GM19372 (cell line): ENCODE data around the gene BCL11A.

ENCODE experiments used
- ATAC-seq: cut with Tn5 transposase; IDR thresholded peaks from one replicate; pipeline ENCODE4 v1.9.1; 2021; ENCODE audit warnings: mild to moderate bottlenecking, low read depth, moderate library complexity; ENCODE audit not compliant: unreplicated experiment

BCL11A gene

DNA sequence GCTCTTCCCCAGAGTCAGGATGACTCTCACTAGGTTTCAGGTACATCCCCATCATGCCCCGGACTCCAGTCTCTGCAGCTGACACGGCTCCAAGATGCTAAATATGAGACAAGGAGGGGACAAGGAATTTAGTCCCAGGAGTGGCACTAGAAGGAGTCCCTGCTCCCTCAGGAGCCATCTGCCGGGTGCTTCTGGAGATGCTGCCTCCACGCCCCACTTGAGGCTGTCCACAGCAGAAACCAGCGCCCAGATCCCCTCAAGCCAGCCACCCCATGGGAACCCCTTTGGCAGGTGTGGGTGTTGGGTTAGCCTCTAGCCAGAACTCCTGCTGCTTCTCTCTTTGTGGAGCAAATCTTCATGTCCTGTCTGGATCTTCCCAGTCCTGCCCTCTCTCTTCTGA lies 40.3 kb downstream of the BCL11A start:
- no peak for ATAC-seq

DNA sequence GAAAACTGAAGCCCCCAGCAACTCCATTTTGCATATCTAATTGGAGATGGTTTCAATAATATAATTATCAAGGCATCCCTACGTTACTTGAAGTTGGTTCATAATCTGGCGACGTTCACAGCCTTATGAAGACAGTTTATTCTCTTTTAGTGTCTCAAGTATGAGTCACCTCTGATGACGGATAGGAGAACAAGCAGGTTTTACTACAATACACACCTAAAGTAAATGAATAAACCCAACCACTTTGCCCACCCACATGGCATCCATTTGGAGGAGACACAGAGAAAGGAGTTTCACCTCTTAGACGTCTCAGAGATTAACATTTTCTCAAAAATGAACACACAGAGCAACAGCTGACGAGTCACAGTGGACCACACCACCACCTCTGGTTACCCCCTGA lies 40.8 kb downstream of the BCL11A start:
- ATAC-seq: no peak

DNA sequence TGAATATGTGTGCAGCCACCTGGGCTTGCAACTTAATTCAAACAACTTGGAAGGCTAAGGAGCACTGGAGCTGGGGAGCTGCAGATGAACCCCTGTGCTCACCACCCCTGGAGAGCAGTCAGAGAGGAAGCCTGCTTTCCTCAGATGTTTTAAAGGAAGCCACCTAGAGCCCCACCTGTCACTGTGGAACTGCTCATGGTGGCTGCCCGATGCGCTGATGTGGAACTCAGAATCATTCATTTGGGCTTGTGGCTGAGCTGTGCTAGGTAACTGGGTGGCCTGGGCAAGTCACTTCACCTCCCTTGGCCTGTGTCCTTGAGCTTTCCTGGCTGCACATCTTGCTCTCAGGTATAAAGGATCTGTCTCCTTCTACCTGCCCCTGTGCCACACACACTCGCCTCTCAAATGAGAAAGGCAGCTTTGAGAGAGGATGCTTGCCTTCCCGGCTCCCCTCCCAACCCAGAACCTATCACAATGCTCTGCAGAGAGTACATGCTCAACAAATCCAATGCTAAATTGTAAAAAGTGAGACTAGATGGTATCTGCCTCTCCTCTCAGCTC lies 41.3 kb downstream of the BCL11A start:
- no peak for ATAC-seq

DNA sequence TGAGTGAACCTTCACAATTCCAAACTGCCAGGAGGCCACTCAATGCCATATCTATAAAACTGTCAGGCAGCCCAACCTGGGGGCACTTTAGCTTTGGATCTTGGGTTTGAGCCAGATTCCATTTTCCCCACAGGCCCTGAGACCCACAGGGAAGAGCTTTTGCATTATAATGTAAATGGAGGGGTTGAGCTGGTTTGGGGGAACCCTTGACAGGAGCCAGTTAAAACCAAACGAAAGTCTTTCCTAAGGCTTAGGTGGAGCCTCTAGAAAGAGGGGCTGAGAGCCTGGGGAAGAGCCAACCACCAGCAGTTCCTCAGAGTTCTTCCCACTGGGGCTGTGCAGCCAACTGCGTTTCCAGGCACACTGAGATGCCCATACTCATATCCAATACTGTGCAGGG lies 42.7 kb downstream of the BCL11A start:
- no peak for ATAC-seq

DNA sequence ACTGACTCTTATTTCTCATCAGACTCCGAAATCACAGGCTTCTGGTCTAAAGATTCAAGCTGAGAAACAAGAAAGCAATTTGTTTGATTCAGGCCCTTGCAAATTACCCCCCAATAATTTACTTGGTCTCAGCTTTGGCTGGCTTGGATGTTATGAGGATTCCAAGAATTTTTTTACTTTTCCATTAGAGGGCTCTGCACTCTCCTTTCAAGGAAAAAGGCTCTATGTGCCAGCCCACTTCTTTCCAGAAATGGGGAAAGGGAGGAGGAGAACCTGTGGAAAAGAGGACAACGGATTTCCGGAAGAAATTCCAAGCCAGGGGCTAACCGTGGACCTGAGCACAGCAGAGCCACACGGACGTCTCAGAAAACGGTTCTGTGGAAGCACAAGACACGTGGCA lies 44.4 kb downstream of the BCL11A start:
- no peak for ATAC-seq

DNA sequence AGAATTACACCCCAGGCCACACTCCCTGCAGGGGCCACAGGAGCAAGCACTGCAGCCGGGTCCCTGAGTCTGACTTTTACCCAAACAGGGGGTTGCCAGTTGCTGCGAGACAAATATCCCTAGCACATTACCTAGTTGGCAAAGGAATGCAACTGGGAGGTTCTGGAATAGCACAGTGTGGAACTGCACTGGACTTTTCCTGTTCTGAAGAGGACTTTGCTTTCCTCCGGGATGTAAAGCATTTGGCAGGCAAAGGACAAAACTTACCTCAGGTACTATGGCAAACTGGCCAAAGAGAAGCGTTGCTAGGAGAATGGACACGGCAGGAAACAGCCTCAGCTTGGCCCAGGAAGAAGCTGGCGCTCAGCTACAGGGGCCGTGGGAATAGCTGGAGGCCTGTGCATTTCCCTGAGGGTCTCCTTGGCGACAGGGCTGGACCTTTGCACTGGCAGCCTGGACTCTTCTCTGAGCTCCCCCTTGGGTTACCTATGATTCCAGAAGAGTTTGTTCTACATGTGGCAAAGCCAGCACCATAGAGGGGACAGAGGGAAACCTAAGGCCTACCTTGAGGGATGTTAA lies 45.0 kb downstream of the BCL11A start:
- ATAC-seq: no peak

DNA sequence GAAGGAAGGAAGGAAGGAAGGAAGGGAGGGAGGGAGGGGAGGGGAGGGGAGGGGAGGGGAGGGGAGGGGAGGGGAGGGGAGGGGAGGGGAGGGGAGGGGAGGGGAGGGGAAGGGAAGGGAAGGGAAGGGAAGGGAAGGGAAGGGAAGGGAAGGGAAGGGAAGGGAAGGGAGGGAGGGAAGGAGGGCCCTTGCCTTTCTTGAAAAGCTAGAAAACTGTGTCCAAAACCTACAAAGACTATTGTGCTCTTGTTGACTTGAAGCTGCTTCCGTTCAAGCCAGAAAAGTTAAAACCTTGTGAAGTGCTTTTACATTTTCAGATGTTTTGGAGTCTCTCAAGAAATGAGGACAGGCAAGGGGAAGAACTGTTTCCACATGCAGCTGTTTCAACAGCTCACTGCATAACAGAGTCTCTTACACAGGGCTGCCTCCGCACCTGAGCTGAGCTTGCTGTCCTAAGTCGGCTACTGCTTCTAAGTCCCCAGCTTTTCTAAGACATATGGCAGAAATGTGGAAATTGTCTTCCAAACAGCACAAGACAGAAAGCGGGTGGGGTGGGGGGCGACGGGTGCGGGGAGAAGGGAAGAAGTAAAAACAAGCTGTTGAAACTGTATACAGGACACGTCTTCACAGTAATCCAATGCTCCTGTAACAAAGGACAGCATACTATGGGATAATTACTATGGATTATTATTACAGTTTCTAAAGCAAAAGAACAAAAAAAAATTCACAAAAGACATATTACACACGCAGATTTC lies 46.1 kb downstream of the BCL11A start:
- ATAC-seq: no peak

DNA sequence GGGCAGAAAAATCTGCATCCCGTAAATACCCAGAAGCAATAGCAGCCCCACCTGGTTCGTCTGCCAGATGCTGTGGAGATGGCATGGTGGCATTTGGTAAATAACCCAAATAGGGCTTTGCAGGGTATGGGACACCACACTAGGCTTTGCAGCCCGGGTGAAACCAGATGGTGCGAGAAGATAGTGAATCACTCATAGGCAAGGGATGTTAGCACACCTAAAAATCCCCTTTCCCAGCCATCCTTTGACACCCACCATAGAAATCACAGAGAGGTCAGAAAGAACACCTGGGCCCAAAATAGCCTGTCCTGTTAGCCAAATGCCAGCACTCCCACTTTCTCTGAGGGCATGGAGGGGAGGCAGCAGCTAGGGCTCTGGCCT lies 47.6 kb downstream of the BCL11A start:
- ATAC-seq: no peak

DNA sequence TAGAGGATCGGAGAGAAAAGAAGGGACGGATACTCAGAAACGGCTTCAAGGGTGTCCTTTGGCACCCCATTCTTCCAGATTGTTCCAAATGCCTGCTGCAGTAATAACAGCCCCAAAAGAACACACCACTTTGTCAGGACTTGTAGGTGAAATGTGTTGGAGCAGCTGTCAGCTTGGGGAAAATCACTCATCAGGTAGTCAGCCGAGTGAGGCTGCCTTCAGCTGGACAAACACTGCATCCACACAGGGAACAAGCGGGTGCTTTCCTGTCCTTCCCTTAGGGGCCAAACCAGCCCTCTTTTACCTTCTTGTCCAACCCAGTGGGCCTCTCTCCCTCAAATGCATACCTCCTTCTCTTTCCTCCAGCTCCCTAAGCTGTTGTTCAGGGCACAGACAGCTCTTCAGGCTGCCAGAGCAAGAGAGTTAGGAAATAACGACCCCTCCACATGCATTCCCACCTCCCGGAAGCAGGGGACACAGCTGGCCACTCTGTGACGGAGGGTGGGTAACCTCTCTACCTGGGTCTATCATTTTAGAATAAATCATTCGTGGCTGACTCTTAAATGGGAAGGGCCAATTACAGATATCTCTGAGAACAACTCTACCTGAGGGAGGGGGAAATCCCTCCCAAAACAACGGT lies 48.1 kb downstream of the BCL11A start:
- ATAC-seq: no peak

DNA sequence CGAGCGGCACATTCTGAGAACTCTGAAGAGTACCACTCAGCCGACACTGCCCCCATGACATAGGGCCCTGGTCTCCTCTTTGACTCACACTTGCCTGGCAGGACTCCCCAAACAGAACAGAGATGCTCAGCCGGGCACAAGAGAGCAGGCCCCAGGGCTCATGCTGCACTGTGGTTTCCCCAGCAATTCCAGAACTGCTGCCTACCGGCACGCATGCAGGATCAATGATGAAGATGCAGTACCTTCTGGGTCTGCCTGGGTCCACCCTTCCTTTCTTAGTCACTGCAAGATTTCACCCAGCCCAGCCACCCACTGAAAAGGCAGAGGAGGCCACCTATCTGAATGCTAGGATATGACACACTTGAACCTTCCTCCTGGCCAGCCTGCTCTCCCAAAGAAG lies 49.4 kb downstream of the BCL11A start:
- no peak for ATAC-seq

DNA sequence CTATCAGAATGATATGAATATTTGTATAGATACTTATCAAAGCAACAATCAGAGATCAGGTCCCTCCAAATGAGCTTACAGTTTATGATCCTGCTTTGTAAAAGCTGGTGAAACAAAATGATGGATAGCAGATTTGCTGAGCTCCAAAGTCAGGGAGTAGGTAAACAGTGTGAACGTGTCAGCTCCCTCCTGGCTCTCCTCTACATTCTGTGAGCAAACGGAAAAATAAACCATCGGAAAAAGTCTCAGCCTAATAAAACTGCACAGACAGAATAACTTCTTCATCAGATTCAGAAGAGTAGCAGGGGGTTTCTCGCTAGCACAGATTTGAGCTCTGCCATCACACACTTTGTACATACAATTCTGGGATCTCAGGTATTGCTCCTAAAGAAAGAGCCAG lies 51.3 kb downstream of the BCL11A start:
- ATAC-seq: no peak

DNA sequence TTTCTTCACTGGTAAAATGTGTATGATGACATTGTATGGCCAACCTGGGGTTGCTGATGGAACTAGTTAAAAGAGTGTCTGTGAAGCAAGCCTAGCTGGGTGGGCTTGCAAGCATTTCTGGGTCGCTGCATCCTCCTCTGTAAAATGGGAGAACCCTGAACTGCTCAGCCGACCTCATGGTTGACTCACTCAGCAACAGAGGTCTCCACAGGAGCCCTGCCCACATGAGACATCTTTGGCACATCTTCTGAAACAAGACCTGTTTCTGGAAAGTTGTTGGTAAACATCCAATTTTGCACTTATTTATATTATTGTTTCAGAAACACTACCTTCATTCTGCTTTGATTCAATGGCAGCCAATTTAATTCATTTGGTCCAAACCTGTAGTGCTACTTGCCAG lies 52.6 kb downstream of the BCL11A start:
- no peak for ATAC-seq

DNA sequence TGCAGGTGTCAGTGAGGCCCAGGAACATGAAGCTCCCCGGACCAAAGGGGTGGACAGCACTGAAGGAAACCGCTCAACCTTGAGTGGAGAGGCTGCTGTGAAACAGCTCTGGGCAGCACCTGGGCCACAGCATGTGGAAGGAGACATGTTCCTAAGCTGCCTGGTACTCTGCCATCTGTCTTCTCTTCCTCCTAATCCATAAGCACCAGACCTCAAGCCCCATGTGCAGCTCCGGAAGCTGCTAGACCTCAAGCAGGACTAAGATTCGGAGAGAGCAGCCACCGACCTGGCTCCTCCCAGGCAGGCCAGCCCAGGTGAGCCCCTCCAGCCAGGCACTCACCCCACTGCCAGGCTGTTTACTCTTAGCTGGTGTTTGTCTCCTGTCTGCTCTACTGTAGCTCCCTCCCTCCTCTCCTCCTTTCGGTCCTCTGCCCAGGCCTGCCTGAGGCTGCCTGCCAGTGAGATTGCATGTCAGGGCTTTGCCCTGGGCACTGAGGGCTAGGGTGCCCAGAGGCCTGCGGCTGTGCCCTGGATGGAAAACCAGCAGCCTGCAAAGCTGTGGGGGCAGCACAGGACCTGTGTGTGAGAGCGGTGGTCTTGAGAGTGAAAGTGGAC lies 53.7 kb downstream of the BCL11A start:
- no peak for ATAC-seq

DNA sequence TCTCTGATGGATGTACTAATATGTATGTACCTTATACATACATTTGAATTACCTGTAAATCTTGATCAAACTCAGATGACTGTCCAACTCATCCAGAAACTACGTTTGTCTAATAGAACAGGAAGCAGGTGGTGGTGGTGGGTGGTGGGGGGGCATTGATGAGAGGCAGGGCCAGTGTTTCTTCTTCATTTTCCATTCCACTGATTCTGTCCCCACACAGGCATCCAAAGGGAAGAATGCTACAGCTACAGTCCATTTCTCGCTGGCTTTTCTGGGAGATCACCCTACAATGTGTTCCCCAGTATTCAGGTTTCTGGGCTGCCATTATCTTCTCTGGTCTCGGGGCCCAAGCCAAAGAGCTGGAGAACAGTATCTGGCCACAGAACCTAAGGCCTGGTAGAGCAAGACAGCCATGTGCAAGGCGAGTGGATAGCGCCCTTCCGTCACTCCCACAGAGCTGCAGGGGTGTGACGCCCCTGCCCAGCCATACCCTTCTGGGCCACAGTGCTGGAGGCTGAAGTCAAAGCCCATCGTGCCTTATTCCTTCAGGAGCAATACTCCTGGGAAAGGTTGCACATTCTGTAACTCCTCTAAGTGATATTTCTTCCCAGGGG lies 54.5 kb downstream of the BCL11A start:
- no peak for ATAC-seq

DNA sequence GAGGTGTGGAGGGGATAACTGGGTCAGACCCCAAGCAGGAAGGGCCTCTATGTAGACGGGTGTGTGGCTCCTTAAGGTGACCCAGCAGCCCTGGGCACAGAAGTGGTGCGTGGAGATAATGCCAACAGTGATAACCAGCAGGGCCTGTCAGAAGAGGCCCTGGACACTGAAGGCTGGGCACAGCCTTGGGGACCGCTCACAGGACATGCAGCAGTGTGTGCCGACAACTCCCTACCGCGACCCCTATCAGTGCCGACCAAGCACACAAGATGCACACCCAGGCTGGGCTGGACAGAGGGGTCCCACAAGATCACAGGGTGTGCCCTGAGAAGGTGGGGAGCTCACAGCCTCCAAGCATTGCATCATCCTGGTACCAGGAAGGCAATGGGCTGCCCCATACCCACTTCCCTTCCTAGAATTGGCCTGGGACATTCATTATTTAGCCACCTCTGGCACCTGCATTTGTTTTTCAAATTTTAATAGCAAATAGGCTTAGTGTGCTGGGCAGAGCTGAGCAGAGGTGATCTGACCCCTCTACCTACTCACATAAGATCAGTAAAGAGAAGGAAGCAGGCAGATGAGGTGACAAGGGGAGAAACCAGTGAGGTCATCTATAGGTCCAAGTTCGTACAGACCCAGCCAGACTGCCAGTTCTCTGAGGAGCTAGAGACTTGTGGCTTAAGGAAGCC lies 55.2 kb downstream of the BCL11A start:
- ATAC-seq: no peak

DNA sequence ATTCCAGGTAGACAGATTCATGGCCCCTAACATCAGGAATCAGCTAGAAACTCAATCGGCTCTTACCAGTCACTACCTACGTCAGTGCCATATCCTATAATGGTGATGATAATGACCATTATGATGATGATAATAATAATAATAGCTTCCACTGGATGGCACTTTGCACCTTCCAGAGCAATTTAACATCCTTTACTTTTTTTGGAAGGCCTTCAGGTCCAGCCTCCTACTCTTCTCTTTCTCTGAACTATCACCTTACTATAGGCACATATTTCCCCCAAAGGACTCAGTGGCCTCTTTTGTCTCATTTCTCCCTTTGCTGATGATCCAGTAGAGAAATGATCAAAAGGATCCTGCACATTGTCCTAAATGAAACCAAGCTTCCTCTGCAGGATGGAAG lies 56.0 kb downstream of the BCL11A start:
- no peak for ATAC-seq

DNA sequence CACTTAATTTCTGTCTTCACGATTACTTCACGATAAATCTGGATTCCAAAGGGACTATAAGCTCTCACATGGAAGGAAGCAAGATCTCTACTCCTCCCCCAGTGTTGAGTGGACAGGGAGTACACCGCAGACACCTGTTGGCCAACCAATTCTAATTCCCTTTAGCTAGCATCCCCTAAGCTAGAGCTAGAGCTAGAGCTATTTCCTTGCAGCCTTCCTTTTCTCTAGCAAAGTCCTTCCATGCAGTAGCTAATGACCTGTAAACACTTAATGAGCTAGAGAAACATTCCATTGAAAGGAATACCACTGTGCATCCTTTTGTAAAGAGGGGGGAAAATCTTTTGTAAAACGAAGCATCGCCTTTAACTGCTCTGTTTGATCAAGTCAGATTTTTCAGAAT lies 56.5 kb downstream of the BCL11A start:
- no peak for ATAC-seq

DNA sequence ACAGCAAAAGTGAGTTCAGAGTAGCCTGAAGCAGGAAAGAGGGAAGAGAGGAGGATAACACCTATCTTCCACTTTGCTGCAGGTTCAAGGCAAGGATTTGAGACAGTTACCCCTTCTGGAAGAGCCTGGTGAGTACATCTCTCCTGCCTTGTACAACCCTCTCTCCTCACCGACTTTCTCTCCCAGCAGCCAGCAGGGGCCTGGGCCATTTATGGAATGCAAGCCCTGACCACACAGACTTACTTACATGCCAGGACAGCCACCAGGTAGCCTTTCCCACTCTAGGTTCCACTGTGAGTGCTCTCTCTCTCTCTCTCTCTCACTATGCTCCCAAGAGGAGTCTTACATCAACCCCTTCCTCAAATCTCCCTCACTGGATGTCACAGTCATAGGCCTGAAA lies 57.0 kb downstream of the BCL11A start:
- no peak for ATAC-seq

DNA sequence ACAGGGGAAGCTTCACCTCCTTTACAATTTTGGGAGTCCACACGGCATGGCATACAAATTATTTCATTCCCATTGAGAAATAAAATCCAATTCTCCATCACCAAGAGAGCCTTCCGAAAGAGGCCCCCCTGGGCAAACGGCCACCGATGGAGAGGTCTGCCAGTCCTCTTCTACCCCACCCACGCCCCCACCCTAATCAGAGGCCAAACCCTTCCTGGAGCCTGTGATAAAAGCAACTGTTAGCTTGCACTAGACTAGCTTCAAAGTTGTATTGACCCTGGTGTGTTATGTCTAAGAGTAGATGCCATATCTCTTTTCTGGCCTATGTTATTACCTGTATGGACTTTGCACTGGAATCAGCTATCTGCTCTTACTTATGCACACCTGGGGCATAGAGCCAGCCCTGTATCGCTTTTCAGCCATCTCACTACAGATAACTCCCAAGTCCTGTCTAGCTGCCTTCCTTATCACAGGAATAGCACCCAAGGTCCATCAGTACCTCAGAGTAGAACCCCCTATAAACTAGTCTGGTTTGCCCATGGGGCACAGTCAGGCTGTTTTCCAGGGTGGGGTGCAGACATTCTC lies 58.3 kb downstream of the BCL11A start:
- ATAC-seq: no peak

DNA sequence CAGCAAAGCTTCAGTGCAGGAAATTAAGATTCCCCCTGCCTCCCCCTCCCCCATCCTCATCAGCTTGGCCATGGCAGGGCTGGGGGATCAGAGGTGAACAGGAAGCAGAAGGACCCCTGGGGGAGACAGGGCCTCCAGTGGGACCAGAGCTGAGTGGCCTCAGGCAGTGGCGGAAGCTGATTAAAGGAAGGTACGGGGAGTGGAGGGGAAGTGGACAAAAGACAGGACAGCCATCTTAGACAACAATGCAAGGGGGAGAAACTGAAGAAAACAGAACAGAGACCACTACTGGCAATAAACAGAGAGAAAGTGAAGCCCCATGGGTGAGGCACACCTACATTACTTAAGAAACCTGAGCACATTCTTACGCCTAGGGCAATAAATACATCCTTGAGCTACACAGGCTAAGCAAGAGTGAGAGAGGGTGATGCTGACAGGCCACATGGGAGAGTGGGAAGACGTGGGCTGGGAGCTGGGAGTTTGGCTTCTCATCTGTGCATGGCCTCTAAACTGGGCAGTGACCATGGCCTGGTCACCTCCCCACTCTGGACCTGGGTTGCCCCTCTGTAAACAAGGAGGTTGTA lies 59.6 kb downstream of the BCL11A start:
- no peak for ATAC-seq
